Panc1 (cell line): ENCODE measurements around the gene CELA3A.
"Not testable (repeated sequence)": the region's sequence is repeated elsewhere in the genome, so short reads cannot be mapped to it uniquely, and the experiment has no call there.

Source experiments
- TCF7L2 ChIP-seq: IDR thresholded peaks from 2 replicates; pipeline ENCODE4 v1.6.1; 2011; ENCODE audit warnings: mild to moderate bottlenecking, low read depth, low read length, inconsistent platforms
- TF ChIP-seq, protein P1 (sequence below): fragments of 450-650 bp; IDR thresholded peaks from 2 replicates; pipeline ENCODE4 v1.5.1; 2017; ENCODE audit warnings: mild to moderate bottlenecking

DNA sequence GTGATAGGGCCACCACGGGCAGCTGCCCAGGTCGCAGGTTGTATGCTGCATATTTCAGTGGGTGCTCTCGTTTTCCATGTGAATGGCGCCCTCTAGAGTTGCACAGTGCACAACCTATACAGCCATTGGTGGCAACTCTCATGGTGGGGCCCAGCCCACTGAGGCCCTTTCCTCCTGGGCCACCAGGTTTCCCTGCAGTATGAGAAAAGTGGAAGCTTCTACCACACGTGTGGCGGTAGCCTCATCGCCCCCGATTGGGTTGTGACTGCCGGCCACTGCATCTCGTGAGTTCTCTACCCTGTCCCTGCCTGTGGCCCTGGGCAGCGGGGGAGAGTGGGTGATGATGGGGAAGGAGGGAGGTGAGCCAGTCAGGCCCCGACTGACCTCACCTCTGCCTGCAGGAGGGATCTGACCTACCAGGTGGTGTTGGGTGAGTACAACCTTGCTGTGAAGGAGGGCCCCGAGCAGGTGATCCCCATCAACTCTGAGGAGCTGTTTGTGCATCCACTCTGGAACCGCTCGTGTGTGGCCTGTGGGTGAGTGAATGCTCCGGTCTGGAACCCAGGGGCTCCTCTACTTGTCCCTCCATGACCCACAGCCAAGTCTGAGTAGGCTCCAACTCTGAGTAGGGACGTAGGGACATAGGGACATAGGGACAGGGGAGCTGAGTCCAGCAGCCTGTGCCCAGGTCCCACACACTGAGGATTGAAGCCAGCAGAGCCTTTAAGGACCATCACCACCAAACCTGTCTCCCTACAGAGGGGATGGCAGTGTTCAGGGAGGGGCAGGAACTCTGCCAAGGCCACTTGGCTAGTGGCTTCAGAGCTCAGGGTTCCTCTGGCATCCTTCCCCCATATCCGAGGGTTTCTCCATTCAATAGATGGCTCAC, 4.0 kb downstream of the CELA3A start:
- TF ChIP-seq, protein P1, sequence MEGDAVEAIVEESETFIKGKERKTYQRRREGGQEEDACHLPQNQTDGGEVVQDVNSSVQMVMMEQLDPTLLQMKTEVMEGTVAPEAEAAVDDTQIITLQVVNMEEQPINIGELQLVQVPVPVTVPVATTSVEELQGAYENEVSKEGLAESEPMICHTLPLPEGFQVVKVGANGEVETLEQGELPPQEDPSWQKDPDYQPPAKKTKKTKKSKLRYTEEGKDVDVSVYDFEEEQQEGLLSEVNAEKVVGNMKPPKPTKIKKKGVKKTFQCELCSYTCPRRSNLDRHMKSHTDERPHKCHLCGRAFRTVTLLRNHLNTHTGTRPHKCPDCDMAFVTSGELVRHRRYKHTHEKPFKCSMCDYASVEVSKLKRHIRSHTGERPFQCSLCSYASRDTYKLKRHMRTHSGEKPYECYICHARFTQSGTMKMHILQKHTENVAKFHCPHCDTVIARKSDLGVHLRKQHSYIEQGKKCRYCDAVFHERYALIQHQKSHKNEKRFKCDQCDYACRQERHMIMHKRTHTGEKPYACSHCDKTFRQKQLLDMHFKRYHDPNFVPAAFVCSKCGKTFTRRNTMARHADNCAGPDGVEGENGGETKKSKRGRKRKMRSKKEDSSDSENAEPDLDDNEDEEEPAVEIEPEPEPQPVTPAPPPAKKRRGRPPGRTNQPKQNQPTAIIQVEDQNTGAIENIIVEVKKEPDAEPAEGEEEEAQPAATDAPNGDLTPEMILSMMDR = not testable (repeated sequence)
- TF ChIP-seq TCF7L2 = not testable (repeated sequence)
